Testis (tissue), 2 donors: Measurements from ENCODE around the gene TOLLIP.

ENCODE experiments used
- CTCF ChIP-seq, 3 experiments: fragments of 450-650 bp in 2 of 3; fragments of 200-600 bp in 1 of 3; sonication (generic) in 1 of 3; IDR thresholded peaks; one replicate each; pipeline ENCODE4 v1.5.1; 2016 to 2019; ENCODE audit warnings: antibody characterized with exemption in 3 of 3, mild to moderate bottlenecking in 2 of 3, moderate library complexity in 1 of 3
- POLR2A ChIP-seq: fragments of 450-650 bp; IDR thresholded peaks from one replicate; pipeline ENCODE4 v1.6.1; 2017; ENCODE audit warnings: antibody characterized with exemption, mild to moderate bottlenecking, moderate library complexity

GRCh38 chr11:1317432-1317831, 8.0 kb upstream of the TOLLIP start:
- no peak for TF ChIP-seq CTCF (IDR thresholded peaks at IDR 0.05)
- TF ChIP-seq POLR2A = no peak
